HUES48 (cell line): ENCODE data around the gene DTNBP1.

ENCODE experiments used
- H3K27ac ChIP-seq: one replicate; pipeline ENCODE4 v1.7.0; 2013; ENCODE audit warnings: low read depth, low read length, inconsistent platforms
- H3K27me3 ChIP-seq: 2 replicates; pipeline ENCODE4 v1.6.1; 2013; ENCODE audit warnings: mild to moderate bottlenecking, low read length; ENCODE audit not compliant: control insufficient read depth, insufficient read depth
- H3K36me3 ChIP-seq: 2 replicates; pipeline ENCODE4 v1.6.1; 2013; ENCODE audit warnings: low read length; ENCODE audit not compliant: control insufficient read depth, insufficient read depth
- H3K4me1 ChIP-seq: 2 replicates; pipeline ENCODE4 v1.6.1; 2013; ENCODE audit warnings: mild to moderate bottlenecking, low read length; ENCODE audit not compliant: control insufficient read depth, insufficient read depth
- H3K4me3 ChIP-seq: 2 replicates; pipeline ENCODE4 v1.5.1; 2013; ENCODE audit warnings: mild to moderate bottlenecking, low read depth, low read length
- H3K9ac ChIP-seq: 2 replicates; pipeline ENCODE4 v1.6.1; 2013; ENCODE audit warnings: mild to moderate bottlenecking, low read depth, low read length, moderate library complexity
- H3K9me3 ChIP-seq: 2 replicates; pipeline ENCODE4 v1.6.1; 2013; ENCODE audit warnings: low read length; ENCODE audit not compliant: control insufficient read depth, insufficient read depth

The DTNBP1 gene

GRCh38 chr6:15526212-15526701 lies 136.6 kb downstream of the DTNBP1 start:
- Histone ChIP-seq H3K36me3 (peaks cover 29% of the 10 kb centered on the region), H3K27me3 (no peaks in the 10 kb centered on the region), H3K9ac (no peak overlapping the region), H3K4me1 (no peaks in the 10 kb centered on the region), H3K9me3 (peaks cover 10% of the 10 kb centered on the region), H3K27ac (no peak overlapping the region), H3K4me3 (no peak overlapping the region)

- H3K36me3 ChIP-seq: peaks cover 42% of the 10 kb centered on the region
- H3K9ac ChIP-seq: no peak overlapping the region
- H3K9me3 ChIP-seq: peaks cover 10% of the 10 kb centered on the region
- H3K4me3 ChIP-seq: no peak overlapping the region
- no peak overlapping the region for H3K27ac ChIP-seq
- H3K4me1 ChIP-seq: no peaks in the 10 kb centered on the region
- H3K27me3 ChIP-seq: no peaks in the 10 kb centered on the region
Measured at GRCh38 chr6:15524861-15525401, 137.9 kb downstream of the DTNBP1 start.

DNA sequence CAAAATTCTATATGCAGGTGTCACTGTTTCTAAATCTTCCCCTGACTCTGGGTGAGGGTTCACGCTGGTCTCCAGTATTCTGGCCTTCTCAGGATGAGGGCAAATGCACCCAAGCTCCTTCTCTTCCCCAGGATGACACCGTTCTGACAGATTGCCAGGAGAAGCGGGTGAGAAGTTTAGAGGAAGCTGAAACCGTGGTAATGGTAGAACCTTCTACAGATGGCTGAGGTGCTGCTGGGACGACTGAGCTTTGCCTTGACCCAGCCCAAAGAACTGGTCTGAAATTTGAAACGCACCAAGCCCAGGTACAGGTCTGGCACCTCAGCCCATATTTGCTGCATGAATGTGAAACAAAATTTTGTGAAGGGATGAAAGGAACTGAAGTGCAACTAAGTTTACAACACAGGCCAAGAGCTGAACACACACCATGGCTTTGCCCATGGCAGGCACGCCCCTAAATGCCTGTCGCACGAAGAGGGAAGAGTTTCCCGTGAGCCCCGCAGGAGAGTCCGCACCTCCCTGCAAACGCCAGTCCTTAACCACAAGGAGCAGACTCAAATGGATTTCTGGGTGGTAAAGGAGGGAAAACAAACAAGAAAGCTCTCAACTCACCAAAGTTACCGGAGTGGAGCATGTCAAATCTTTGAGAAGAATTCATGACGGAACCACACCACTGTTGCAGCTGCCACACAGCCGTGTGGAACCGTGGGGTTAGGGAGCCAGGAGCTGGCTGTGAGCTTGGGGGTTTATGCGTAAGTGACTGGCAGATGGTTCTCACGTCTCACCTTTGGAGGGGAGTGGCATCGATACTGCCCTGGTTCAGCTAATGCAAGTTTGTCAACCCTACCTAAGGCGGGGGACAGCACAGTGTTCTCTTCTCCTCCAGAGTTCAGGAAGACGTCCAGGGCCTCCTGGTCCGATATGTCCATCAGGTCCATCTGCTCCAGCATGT lies 138.9 kb downstream of the DTNBP1 start:
- H3K4me1 ChIP-seq: no peaks in the 10 kb centered on the region
- H3K36me3 ChIP-seq: peaks cover 52% of the 10 kb centered on the region
- H3K9ac ChIP-seq: no peak overlapping the region
- peaks cover 10% of the 10 kb centered on the region for H3K9me3 ChIP-seq
- H3K27me3 ChIP-seq: no peaks in the 10 kb centered on the region
- H3K4me3 ChIP-seq: no peak overlapping the region
- no peak overlapping the region for H3K27ac ChIP-seq

GRCh38 chr6:15522856-15523529 lies 139.8 kb downstream of the DTNBP1 start:
- Histone ChIP-seq H3K27me3 (no peaks in the 10 kb centered on the region), H3K36me3 (peaks cover 61% of the 10 kb centered on the region), H3K9ac (no peak overlapping the region), H3K4me1 (no peaks in the 10 kb centered on the region), H3K4me3 (no peak overlapping the region), H3K9me3 (peaks cover 9% of the 10 kb centered on the region), H3K27ac (no peak overlapping the region)

- H3K4me3 ChIP-seq: no peak overlapping the region
- H3K9ac ChIP-seq: no peak overlapping the region
- no peaks in the 10 kb centered on the region for H3K4me1 ChIP-seq
- H3K9me3 ChIP-seq: peaks cover 4% of the 10 kb centered on the region; the same call in 1 of the 2 replicates
- no peak overlapping the region for H3K27ac ChIP-seq
- peaks cover 67% of the 10 kb centered on the region for H3K36me3 ChIP-seq
- no peaks in the 10 kb centered on the region for H3K27me3 ChIP-seq
Measured at GRCh38 chr6:15522427-15522826, 140.4 kb downstream of the DTNBP1 start.

DNA sequence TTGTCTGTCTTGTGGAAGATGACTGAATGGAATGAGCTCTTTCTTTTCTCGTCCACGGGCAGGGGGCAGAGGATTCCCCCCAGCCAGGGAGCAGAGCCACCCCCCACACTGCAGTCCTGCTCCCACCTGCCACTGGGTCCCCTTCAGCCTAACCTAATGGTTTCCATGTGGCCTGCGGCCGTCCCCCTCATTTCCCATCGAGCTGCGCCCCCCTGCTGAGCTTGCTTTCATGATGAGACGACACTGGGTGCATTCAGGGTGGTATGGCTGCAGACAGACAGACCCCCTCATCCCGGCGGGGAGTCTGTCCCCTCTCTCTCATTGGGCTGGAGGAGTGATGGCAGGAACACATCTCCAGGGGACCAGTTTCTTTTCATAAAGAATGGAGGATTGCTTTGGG lies 140.8 kb downstream of the DTNBP1 start:
- Histone ChIP-seq H3K4me1 (no peaks in the 10 kb centered on the region), H3K27me3 (no peaks in the 10 kb centered on the region), H3K4me3 (no peak overlapping the region), H3K9ac (no peak overlapping the region), H3K36me3 (peaks cover 71% of the 10 kb centered on the region), H3K27ac (no peak overlapping the region), H3K9me3 (peaks cover 4% of the 10 kb centered on the region; the same call in 1 of the 2 replicates)

- no peak overlapping the region for H3K27ac ChIP-seq
- H3K36me3 ChIP-seq: peaks cover 75% of the 10 kb centered on the region
- no peaks in the 10 kb centered on the region for H3K4me1 ChIP-seq
Measured at GRCh38 chr6:15521582-15521981, 141.2 kb downstream of the DTNBP1 start.

GRCh38 chr6:15520626-15521203 lies 142.1 kb downstream of the DTNBP1 start:
- no peak overlapping the region for H3K9ac ChIP-seq
- no peaks in the 10 kb centered on the region for H3K27me3 ChIP-seq
- H3K27ac ChIP-seq: no peak overlapping the region
- peaks cover 84% of the 10 kb centered on the region for H3K36me3 ChIP-seq
- no peaks in the 10 kb centered on the region for H3K4me1 ChIP-seq
- H3K9me3 ChIP-seq: peaks cover under 1% of the 10 kb centered on the region; the same call in 1 of the 2 replicates
- no peak overlapping the region for H3K4me3 ChIP-seq

More at GRCh38 chr6:15521582-15521981, 141.2 kb downstream of the DTNBP1 start:
- no peaks in the 10 kb centered on the region for H3K27me3 ChIP-seq
- H3K9ac ChIP-seq: no peak overlapping the region
- H3K9me3 ChIP-seq: peaks cover 4% of the 10 kb centered on the region; the same call in 1 of the 2 replicates
- H3K4me3 ChIP-seq: no peak overlapping the region

- Histone ChIP-seq H3K27me3 (no peaks in the 10 kb centered on the region), H3K4me3 (no peak overlapping the region), H3K9me3 (no peaks in the 10 kb centered on the region), H3K4me1 (no peaks in the 10 kb centered on the region), H3K9ac (no peak overlapping the region), H3K36me3 (peaks cover 94% of the 10 kb centered on the region), H3K27ac (no peak overlapping the region)
Measured at GRCh38 chr6:15519681-15520080, 143.1 kb downstream of the DTNBP1 start.

DNA sequence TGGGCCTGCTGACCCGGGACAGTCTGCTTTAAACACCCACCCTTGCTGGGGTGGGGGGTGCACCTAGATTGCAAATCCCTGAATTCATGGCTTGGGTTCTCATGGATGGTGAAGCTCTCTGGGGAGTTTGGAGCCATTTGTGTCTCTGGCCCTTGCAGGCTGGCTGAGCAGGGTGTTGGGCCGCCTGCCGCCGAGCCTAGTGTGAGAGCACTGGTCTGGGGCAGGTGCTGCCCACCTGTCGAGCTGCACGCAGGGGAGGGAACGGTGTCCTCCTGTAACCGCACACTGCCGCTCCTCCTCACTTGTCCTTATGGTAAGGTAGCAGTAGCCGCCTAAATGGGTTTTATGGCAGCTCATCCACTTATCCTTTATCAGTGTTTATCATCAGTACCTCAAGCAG lies 143.9 kb downstream of the DTNBP1 start:
- no peak overlapping the region for H3K27ac ChIP-seq
- H3K36me3 ChIP-seq: peaks cover 98% of the 10 kb centered on the region
- H3K9me3 ChIP-seq: no peaks in the 10 kb centered on the region
- H3K27me3 ChIP-seq: no peaks in the 10 kb centered on the region
- H3K9ac ChIP-seq: no peak overlapping the region
- no peaks in the 10 kb centered on the region for H3K4me1 ChIP-seq
- H3K4me3 ChIP-seq: no peak overlapping the region
